Neural cell (in vitro differentiated cells): ENCODE results near the gene GAMT.

Source experiments
- CTCF ChIP-seq: fragments of 450-650 bp; IDR thresholded peaks from 2 replicates; pipeline ENCODE4 v1.5.1; 2014; ENCODE audit warnings: antibody characterized with exemption, mild to moderate bottlenecking, moderate library complexity; ENCODE audit not compliant: poor library complexity, severe bottlenecking
- EP300 ChIP-seq: fragments of 450-650 bp; conservative IDR thresholded peaks from 2 replicates; pipeline ENCODE4 v1.6.1; 2014; ENCODE audit warnings: antibody characterized with exemption, mild to moderate bottlenecking, moderate library complexity; ENCODE audit not compliant: poor library complexity, severe bottlenecking
- EZH2 ChIP-seq: fragments of 200-600, 300-800 bp; shearing (Covaris generic), sonication (generic); IDR thresholded peaks from 2 replicates; pipeline ENCODE4 v1.6.1; 2014; ENCODE audit warnings: antibody characterized with exemption, low read length, borderline replicate concordance, mild to moderate bottlenecking; ENCODE audit not compliant: insufficient read depth, poor library complexity, severe bottlenecking
- SMC3 ChIP-seq: fragments of 450-650 bp; conservative IDR thresholded peaks from 2 replicates; pipeline ENCODE4 v1.6.1; 2014; ENCODE audit warnings: antibody characterized with exemption, mild to moderate bottlenecking, moderate library complexity; ENCODE audit not compliant: poor library complexity
- TAF1 ChIP-seq: IDR thresholded peaks from 2 replicates; pipeline ENCODE4 v1.6.1; 2012; ENCODE audit warnings: low read depth

GRCh38 chr19:1385816-1386215 lies 15.5 kb downstream of the GAMT start:
- TF ChIP-seq CTCF: no peak
- TF ChIP-seq EP300: no peak
- TF ChIP-seq TAF1: no peak
- no peak for TF ChIP-seq EZH2
- no peak for TF ChIP-seq SMC3
